ENCODE results near the gene CEP192. TPM values are rescaled to one million over a fixed set of nuclear protein-coding genes. Genes with fewer than 3 reads are reported as not detected.

Gene CEP192
- total and polyA plus RNA-seq, 2 donors (not counting 1 experiment from before 2014, with no cell fraction given), result 39.3 to 47.3 TPM

GRCh38 chr18:13139885-13140450 lies 148.8 kb downstream of the CEP192 start:
- TF ChIP-seq CTCF (IDR thresholded peaks at IDR 0.05) (no peak), EZH2 (IDR thresholded peaks at IDR 0.05; ENCODE audit: borderline replicate concordance, insufficient read depth, low read depth, low read length, poor library complexity, severe bottlenecking) (no peak)
- ATAC-seq (ENCODE audit: low read depth) (no peak), DNase-seq (no peak)
- peaks cover 0 to 44% (median 18%) of the 10 kb centered on the region in 3 donors for H3K9me3 ChIP-seq (ENCODE audit: control extremely low read depth in 1 of 3, control insufficient read depth in 2 of 3, insufficient read depth in 1 of 3, low read length in 2 of 3)
- no peak overlapping the region for H3K4me3 Mint-ChIP-seq
- no peak overlapping the region for H2AFZ ChIP-seq (ENCODE audit: insufficient read depth, low read depth, low read length, poor library complexity, severe bottlenecking)
- POLR2A ChIA-PET, result no interaction called here
- H3K4me3 ChIP-seq (ENCODE audit: control extremely low read depth in 1 of 5, extremely low read depth in 1 of 5, insufficient read depth in 1 of 5, low read depth in 2 of 5, low read length in 4 of 5), result no peak overlapping the region
- H3K9me3 Mint-ChIP-seq (ENCODE audit: insufficient read depth), result peaks cover 4% of the 10 kb centered on the region
- no peak overlapping the region for H3K27ac ChIP-seq (ENCODE audit: low read length in 2 of 2)
- CTCF ChIA-PET, result interaction anchor here (0.6 kb wide), 1 partner anchor 19 kb away, joined by 4 read pairs; no protein-coding TSS in a partner anchor
- H3K4me2 ChIP-seq (replicated peaks; ENCODE audit: low read depth, low read length, poor library complexity, severe bottlenecking), result no peak overlapping the region
- H3K9ac ChIP-seq (ENCODE audit: low read length), result no peak overlapping the region
- intact Hi-C loops (cut with micrococcal nuclease), result loop anchor here (2.0 to 10.0 kb wide), 3 partner anchors 19 to 472 kb away; no protein-coding TSS in a partner anchor
- no peaks in the 10 kb centered on the region for H3K27me3 Mint-ChIP-seq
- H3K27me3 ChIP-seq (replicated peaks in 1 of 4; ENCODE audit: control extremely low read depth in 1 of 4, control insufficient read depth in 3 of 4, insufficient read depth in 4 of 4, low read length in 3 of 4), result no peaks in the 10 kb centered on the region
- WGBS (ENCODE audit: insufficient coverage), result 87% methylated on average over 10 of the region's 12 CpGs
- H4K20me1 ChIP-seq (ENCODE audit: control insufficient read depth, insufficient read depth, low read length, poor library complexity, severe bottlenecking), result no peaks in the 10 kb centered on the region
- no peaks in the 10 kb centered on the region for H3K36me3 ChIP-seq (replicated peaks in 1 of 2; ENCODE audit: control extremely low read depth in 1 of 2, control insufficient read depth in 1 of 2, extremely low read depth in 1 of 2, insufficient read depth in 2 of 2, low read length in 1 of 2)
- H3K4me1 Mint-ChIP-seq, result peaks cover 24% of the 10 kb centered on the region
- no peak overlapping the region for H3K27ac Mint-ChIP-seq
- peaks cover 6 to 11% of the 10 kb centered on the region in 2 donors for H3K4me1 ChIP-seq (ENCODE audit: control insufficient read depth in 2 of 2, insufficient read depth in 2 of 2, low read length in 2 of 2)
- no peaks in the 10 kb centered on the region for H3K79me2 ChIP-seq (ENCODE audit: control insufficient read depth, insufficient read depth, low read length)

- Mint-ChIP-seq H3K27me3 (no peaks in the 10 kb centered on the region), H3K9me3 (ENCODE audit: insufficient read depth) (peaks cover 4% of the 10 kb centered on the region), H3K4me3 (no peak overlapping the region), H3K27ac (no peak overlapping the region), H3K4me1 (peaks cover 16% of the 10 kb centered on the region)
- Histone ChIP-seq H3K4me1 (ENCODE audit: control insufficient read depth in 2 of 2, insufficient read depth in 2 of 2, low read length in 2 of 2) (peaks cover 6 to 11% of the 10 kb centered on the region in 2 donors), H3K4me2 (replicated peaks; ENCODE audit: low read depth, low read length, poor library complexity, severe bottlenecking) (no peak overlapping the region), H2AFZ (ENCODE audit: insufficient read depth, low read depth, low read length, poor library complexity, severe bottlenecking) (no peak overlapping the region), H3K27ac (ENCODE audit: low read length in 2 of 2) (no peak overlapping the region), H3K79me2 (ENCODE audit: control insufficient read depth, insufficient read depth, low read length) (no peaks in the 10 kb centered on the region), H4K20me1 (ENCODE audit: control insufficient read depth, insufficient read depth, low read length, poor library complexity, severe bottlenecking) (no peaks in the 10 kb centered on the region), H3K9me3 (ENCODE audit: control extremely low read depth in 1 of 3, control insufficient read depth in 2 of 3, insufficient read depth in 1 of 3, low read length in 2 of 3) (peaks cover 0 to 46% (median 18%) of the 10 kb centered on the region in 3 donors), H3K36me3 (replicated peaks in 1 of 2; ENCODE audit: control extremely low read depth in 1 of 2, control insufficient read depth in 1 of 2, extremely low read depth in 1 of 2, insufficient read depth in 2 of 2, low read length in 1 of 2) (no peaks in the 10 kb centered on the region), H3K4me3 (ENCODE audit: control extremely low read depth in 1 of 5, extremely low read depth in 1 of 5, insufficient read depth in 1 of 5, low read depth in 2 of 5, low read length in 4 of 5) (no peak overlapping the region), H3K9ac (ENCODE audit: low read length) (no peak overlapping the region), H3K27me3 (replicated peaks in 1 of 4; ENCODE audit: control extremely low read depth in 1 of 4, control insufficient read depth in 3 of 4, insufficient read depth in 4 of 4, low read length in 3 of 4) (no peaks in the 10 kb centered on the region)
- ChIA-PET POLR2A (no interaction called here), CTCF (no interaction called here)
- 61% methylated on average over 2 of the region's 6 CpGs for WGBS (ENCODE audit: insufficient coverage)
- no peak for ATAC-seq (ENCODE audit: low read depth)
- intact Hi-C loops (cut with micrococcal nuclease), result no loop called here
- TF ChIP-seq CTCF (IDR thresholded peaks at IDR 0.05) (no peak), EZH2 (IDR thresholded peaks at IDR 0.05; ENCODE audit: borderline replicate concordance, insufficient read depth, low read depth, low read length, poor library complexity, severe bottlenecking) (no peak)
- DNase-seq, result no peak
Observed at GRCh38 chr18:13141209-13141608, 150.0 kb downstream of the CEP192 start.
